A673 (cell line): Measurements from ENCODE around the gene IGFALS. TPM values are rescaled to one million over a fixed set of nuclear protein-coding genes. Genes with fewer than 3 reads are reported as not detected.

Experiments used
- BruUV-seq: library from RNA; stranded (reverse); fragments of 400-500 nt; replicated peaks from 2 replicates; lab custom pipeline; 2021; lab: Mats Ljungman, UMichigan
- CTCF ChIA-PET: fragments of 300-600 bp; sonication (Branson Sonifier 250); formaldehyde crosslinking; loops from one replicate; lab custom pipeline; 2022; ENCODE audit warnings: antibody characterized with exemption; lab: Charles Lee
- POLR2A ChIA-PET: fragments of 300-600 bp; sonication (Branson Sonifier 250); formaldehyde crosslinking; loops from one replicate; lab custom pipeline; 2022; ENCODE audit warnings: antibody characterized with exemption; ENCODE audit not compliant: low non-redundant PET; lab: Charles Lee
- DNase-seq: peaks from one replicate; pipeline ENCODE4 v3.0.0-alpha.2; 2015; ENCODE audit warnings: low spot score
- H3K27ac ChIP-seq: fragments of 200-600 bp; sonication (generic); 2 replicates; pipeline ENCODE4 v1.5.1; 2016; ENCODE audit warnings: mixed run types, low read depth, mild to moderate bottlenecking, mixed read lengths, antibody characterized with exemption, low read length; ENCODE audit not compliant: poor library complexity, severe bottlenecking
- H3K27me3 ChIP-seq: fragments of 200-600 bp; sonication (generic); replicated peaks from 2 replicates; pipeline ENCODE4 v1.6.1; 2017; ENCODE audit warnings: mixed run types, low read depth, mild to moderate bottlenecking, mixed read lengths, antibody characterized with exemption, low read length; ENCODE audit not compliant: insufficient read depth, poor library complexity
- H3K36me3 ChIP-seq: fragments of 200-600 bp; sonication (generic); 2 replicates; pipeline ENCODE4 v1.6.1; 2016; ENCODE audit warnings: mixed run types, mild to moderate bottlenecking, mixed read lengths, antibody characterized with exemption, low read length; ENCODE audit not compliant: insufficient read depth, poor library complexity, severe bottlenecking
- H3K4me1 ChIP-seq: fragments of 200-600 bp; sonication (generic); 2 replicates; pipeline ENCODE4 v1.6.1; 2017; ENCODE audit warnings: mixed run types, mild to moderate bottlenecking, mixed read lengths, antibody characterized with exemption, low read length; ENCODE audit not compliant: insufficient read depth, poor library complexity, severe bottlenecking
- H3K4me3 ChIP-seq: fragments of 200-600 bp; sonication (generic); 2 replicates; pipeline ENCODE4 v1.5.1; 2016; ENCODE audit warnings: low read depth, mixed run types, mild to moderate bottlenecking, mixed read lengths, low read length; ENCODE audit not compliant: poor library complexity, severe bottlenecking
- H3K9me3 ChIP-seq: fragments of 200-600 bp; sonication (generic); 2 replicates; pipeline ENCODE4 v1.6.1; 2016; ENCODE audit warnings: mixed run types, low read depth, mild to moderate bottlenecking, mixed read lengths, antibody characterized with exemption, low read length; ENCODE audit not compliant: poor library complexity, severe bottlenecking
- EZH2 ChIP-seq: fragments of 200-600 bp; sonication (generic); IDR thresholded peaks from 2 replicates; pipeline ENCODE4 v1.6.1; 2017; ENCODE audit warnings: borderline replicate concordance, low read depth, mild to moderate bottlenecking, mixed read lengths, antibody characterized with exemption, low read length; ENCODE audit not compliant: poor library complexity, severe bottlenecking
- intact Hi-C: fragments of 100-400 bp; cut with micrococcal nuclease; formaldehyde crosslinking; loops from one replicate; pipeline ENCODE4 v1.10.0; 2022; ENCODE audit not compliant: unreplicated experiment
- total RNA-seq: library from RNA; stranded (reverse); gene quantifications from 2 replicates; pipeline ENCODE4 v1.2.3, GENCODE V29; 2021
- TF ChIP-seq, protein P1 (sequence below): fragments of 300-800, 200-600 bp; sonication (generic); conservative IDR thresholded peaks from 2 replicates; pipeline ENCODE4 v1.5.1; 2017; ENCODE audit warnings: low read depth, mild to moderate bottlenecking, antibody characterized with exemption, low read length, moderate library complexity, mixed read lengths

Gene IGFALS
- total RNA-seq, 1 experiment from 2014 or later, result not detected

DNA sequence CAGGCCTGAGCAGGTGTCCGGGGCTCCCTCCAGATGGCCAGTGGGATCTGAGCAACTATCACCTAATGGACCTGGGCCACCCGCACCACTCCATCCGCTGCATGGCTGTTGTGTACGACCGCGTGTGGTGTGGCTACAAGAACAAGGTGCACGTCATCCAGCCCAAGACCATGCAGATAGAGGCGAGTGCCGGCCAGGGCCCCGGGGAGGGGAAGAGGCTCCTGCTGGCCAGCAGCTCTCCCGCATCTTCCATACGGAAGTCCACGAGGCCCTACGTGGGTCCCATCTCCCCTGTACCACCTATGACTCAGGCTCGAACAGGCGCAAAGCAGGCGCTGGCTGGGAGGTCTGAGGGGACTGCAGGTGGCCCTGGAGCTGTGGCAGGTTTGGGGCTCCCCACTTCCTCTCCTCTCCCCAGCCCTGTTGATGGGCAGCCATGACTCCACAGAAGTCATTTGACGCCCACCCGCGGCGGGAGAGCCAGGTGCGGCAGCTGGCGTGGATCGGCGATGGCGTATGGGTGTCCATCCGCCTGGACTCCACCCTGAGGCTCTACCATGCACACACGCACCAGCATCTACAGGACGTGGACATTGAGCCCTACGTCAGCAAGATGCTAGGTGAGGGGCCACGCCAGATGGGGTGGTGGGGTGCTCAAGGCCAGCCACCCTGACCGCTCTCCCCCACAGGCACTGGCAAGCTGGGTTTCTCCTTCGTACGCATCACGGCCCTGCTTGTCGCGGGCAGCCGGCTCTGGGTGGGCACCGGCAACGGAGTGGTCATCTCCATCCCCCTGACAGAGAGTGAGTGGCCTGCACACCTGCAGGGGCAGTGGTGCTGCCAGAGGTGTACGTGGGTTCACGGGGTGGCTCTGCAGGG, 26.1 kb downstream of the IGFALS start:
- POLR2A ChIA-PET, result no interaction called here
- TF ChIP-seq, protein P1, sequence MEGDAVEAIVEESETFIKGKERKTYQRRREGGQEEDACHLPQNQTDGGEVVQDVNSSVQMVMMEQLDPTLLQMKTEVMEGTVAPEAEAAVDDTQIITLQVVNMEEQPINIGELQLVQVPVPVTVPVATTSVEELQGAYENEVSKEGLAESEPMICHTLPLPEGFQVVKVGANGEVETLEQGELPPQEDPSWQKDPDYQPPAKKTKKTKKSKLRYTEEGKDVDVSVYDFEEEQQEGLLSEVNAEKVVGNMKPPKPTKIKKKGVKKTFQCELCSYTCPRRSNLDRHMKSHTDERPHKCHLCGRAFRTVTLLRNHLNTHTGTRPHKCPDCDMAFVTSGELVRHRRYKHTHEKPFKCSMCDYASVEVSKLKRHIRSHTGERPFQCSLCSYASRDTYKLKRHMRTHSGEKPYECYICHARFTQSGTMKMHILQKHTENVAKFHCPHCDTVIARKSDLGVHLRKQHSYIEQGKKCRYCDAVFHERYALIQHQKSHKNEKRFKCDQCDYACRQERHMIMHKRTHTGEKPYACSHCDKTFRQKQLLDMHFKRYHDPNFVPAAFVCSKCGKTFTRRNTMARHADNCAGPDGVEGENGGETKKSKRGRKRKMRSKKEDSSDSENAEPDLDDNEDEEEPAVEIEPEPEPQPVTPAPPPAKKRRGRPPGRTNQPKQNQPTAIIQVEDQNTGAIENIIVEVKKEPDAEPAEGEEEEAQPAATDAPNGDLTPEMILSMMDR, result no peak
- Histone ChIP-seq H3K4me1 (peaks cover 4% of the 10 kb centered on the region), H3K27ac (no peak overlapping the region), H3K36me3 (peaks cover 20% of the 10 kb centered on the region), H3K4me3 (no peak overlapping the region), H3K9me3 (no peaks in the 10 kb centered on the region), H3K27me3 (no peaks in the 10 kb centered on the region)
- intact Hi-C loops, result no loop called here
- CTCF ChIA-PET, result no interaction called here
- no TSS peak for BruUV-seq
- no peak for DNase-seq

DNA sequence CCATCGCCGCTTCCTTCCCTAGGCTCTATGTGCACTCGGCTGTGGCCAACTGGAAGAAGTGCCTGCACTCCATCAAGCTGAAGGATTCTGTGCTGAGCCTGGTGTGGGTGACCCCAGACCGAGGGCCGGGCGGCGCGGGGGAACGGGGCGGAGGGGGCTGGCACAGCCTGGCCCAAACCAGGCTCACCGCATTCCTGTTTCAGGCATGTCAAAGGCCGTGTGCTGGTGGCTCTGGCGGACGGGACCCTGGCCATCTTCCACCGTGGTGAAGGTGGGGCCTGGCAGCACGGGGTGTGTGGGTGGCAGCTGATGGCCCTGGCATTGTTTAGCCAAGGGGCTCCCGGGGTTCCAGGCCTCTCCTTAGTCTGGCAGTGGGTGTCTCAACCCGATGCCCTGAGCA, 26.8 kb downstream of the IGFALS start:
- H3K36me3 ChIP-seq, result peaks cover 20% of the 10 kb centered on the region
- BruUV-seq, result no TSS peak
- H3K27ac ChIP-seq, result no peak overlapping the region
- peaks cover 4% of the 10 kb centered on the region for H3K4me1 ChIP-seq
- ChIA-PET POLR2A (no interaction called here), CTCF (no interaction called here)
- no peak for DNase-seq
- H3K4me3 ChIP-seq, result no peak overlapping the region
- H3K9me3 ChIP-seq, result no peaks in the 10 kb centered on the region
- intact Hi-C loops, result no loop called here
- TF ChIP-seq, protein P1, result no peak
- TF ChIP-seq EZH2, result no peak
- no peaks in the 10 kb centered on the region for H3K27me3 ChIP-seq

DNA sequence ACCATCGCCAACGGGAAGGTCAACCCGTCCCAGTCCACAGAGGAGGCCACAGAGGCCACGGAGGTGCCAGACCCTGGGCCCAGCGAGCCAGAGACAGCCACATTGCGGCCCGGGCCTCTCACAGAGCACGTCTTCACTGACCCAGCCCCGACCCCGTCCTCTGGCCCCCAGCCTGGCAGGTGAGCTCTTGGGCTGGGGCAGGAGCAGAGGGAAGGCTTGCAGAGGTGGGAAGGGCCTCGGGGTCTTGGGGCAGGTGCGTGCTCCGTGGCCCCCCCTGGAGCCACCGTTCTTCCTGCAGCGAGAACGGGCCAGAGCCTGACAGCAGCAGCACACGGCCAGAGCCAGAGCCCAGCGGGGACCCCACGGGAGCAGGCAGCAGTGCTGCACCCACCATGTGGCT, 27.3 kb downstream of the IGFALS start:
- Histone ChIP-seq H3K4me1 (peaks cover 4% of the 10 kb centered on the region), H3K4me3 (no peak overlapping the region), H3K36me3 (peaks cover 20% of the 10 kb centered on the region), H3K27ac (no peak overlapping the region), H3K9me3 (no peaks in the 10 kb centered on the region), H3K27me3 (no peaks in the 10 kb centered on the region)
- ChIA-PET CTCF (no interaction called here), POLR2A (no interaction called here)
- intact Hi-C loops, result no loop called here
- no peak for DNase-seq
- TF ChIP-seq, protein P1, result no peak
- no peak for TF ChIP-seq EZH2
- no TSS peak for BruUV-seq
